ENCODE data around the gene KIF4A.
"Not testable (repeated sequence)": the region's sequence is repeated elsewhere in the genome, so short reads cannot be mapped to it uniquely, and the experiment has no call there.

The KIF4A gene

GRCh38 chrX:70289168-70289792 is 624 bp upstream of the KIF4A start:
- in situ Hi-C loops (cut with MboI; ENCODE audit: low sequenced_read_pairs) = no loop called here

- in situ Hi-C loops (cut with MboI; ENCODE audit: low sequenced_read_pairs) = no loop called here
Observed at GRCh38 chrX:70292788-70293187, 2.9 kb downstream of the KIF4A start.

- in situ Hi-C loops (cut with MboI; ENCODE audit: low sequenced_read_pairs) = no loop called here
Observed at GRCh38 chrX:70293621-70294020, 3.7 kb downstream of the KIF4A start.

- in situ Hi-C loops (cut with MboI; ENCODE audit: low sequenced_read_pairs) = no loop called here
Observed at GRCh38 chrX:70301716-70302115, 11.8 kb downstream of the KIF4A start.

- in situ Hi-C loops (cut with MboI; ENCODE audit: low sequenced_read_pairs) = no loop called here
Observed at GRCh38 chrX:70313503-70313902, 23.6 kb downstream of the KIF4A start.

- in situ Hi-C loops (cut with MboI; ENCODE audit: low sequenced_read_pairs) = no loop called here
Observed at GRCh38 chrX:70322784-70323183, 32.9 kb downstream of the KIF4A start.

- in situ Hi-C loops (cut with MboI; ENCODE audit: low sequenced_read_pairs) = not testable (repeated sequence)
Observed at GRCh38 chrX:70323628-70324027, 33.7 kb downstream of the KIF4A start.

GRCh38 chrX:70324326-70324725 is 34.4 kb downstream of the KIF4A start:
- in situ Hi-C loops (cut with MboI; ENCODE audit: low sequenced_read_pairs) = no loop called here

GRCh38 chrX:70331161-70331560 is 41.3 kb downstream of the KIF4A start:
- in situ Hi-C loops (cut with MboI; ENCODE audit: low sequenced_read_pairs) = no loop called here

- in situ Hi-C loops (cut with MboI; ENCODE audit: low sequenced_read_pairs) = no loop called here
Observed at GRCh38 chrX:70332600-70332999, 42.7 kb downstream of the KIF4A start.

- in situ Hi-C loops (cut with MboI; ENCODE audit: low sequenced_read_pairs) = no loop called here
Observed at GRCh38 chrX:70336767-70337166, 46.9 kb downstream of the KIF4A start.

- in situ Hi-C loops (cut with MboI; ENCODE audit: low sequenced_read_pairs) = no loop called here
Observed at GRCh38 chrX:70338290-70338689, 48.4 kb downstream of the KIF4A start.

GRCh38 chrX:70343435-70343834 is 53.5 kb downstream of the KIF4A start:
- in situ Hi-C loops (cut with MboI; ENCODE audit: low sequenced_read_pairs) = no loop called here

- in situ Hi-C loops (cut with MboI; ENCODE audit: low sequenced_read_pairs) = no loop called here
Observed at GRCh38 chrX:70346418-70347070, 56.6 kb downstream of the KIF4A start.

- in situ Hi-C loops (cut with MboI; ENCODE audit: low sequenced_read_pairs) = not testable (repeated sequence)
Observed at GRCh38 chrX:70348825-70349224, 58.9 kb downstream of the KIF4A start.

- in situ Hi-C loops (cut with MboI; ENCODE audit: low sequenced_read_pairs) = not testable (repeated sequence)
Observed at GRCh38 chrX:70349367-70350125, 59.6 kb downstream of the KIF4A start.

GRCh38 chrX:70352496-70352895 is 62.6 kb downstream of the KIF4A start:
- in situ Hi-C loops (cut with MboI; ENCODE audit: low sequenced_read_pairs) = no loop called here

- in situ Hi-C loops (cut with MboI; ENCODE audit: low sequenced_read_pairs) = no loop called here
Observed at GRCh38 chrX:70353514-70353913, 63.6 kb downstream of the KIF4A start.

- in situ Hi-C loops (cut with MboI; ENCODE audit: low sequenced_read_pairs) = no loop called here
Observed at GRCh38 chrX:70354716-70355115, 64.8 kb downstream of the KIF4A start.

GRCh38 chrX:70359458-70359857 is 69.6 kb downstream of the KIF4A start:
- in situ Hi-C loops (cut with MboI; ENCODE audit: low sequenced_read_pairs) = no loop called here

GRCh38 chrX:70360366-70360765 is 70.5 kb downstream of the KIF4A start:
- in situ Hi-C loops (cut with MboI; ENCODE audit: low sequenced_read_pairs) = no loop called here

GRCh38 chrX:70368731-70369130 is 78.8 kb downstream of the KIF4A start:
- in situ Hi-C loops (cut with MboI; ENCODE audit: low sequenced_read_pairs) = not testable (repeated sequence)
